GM23248 (cell line): ENCODE data around the gene RNF111. TPM values are rescaled to one million over a fixed set of nuclear protein-coding genes. Genes with fewer than 3 reads are reported as not detected.

Experiments used
- DNase-seq: peaks from one replicate; pipeline ENCODE4 v3.0.0-alpha.2; 2015
- H2AFZ ChIP-seq: fragments of 200-600 bp; sonication (generic); 2 replicates; pipeline ENCODE4 v1.6.1; 2016; ENCODE audit warnings: antibody characterized with exemption
- H3F3A ChIP-seq: fragments of 200-600 bp; sonication (generic); 2 replicates; pipeline ENCODE4 v1.6.1; 2016; ENCODE audit warnings: mild to moderate bottlenecking, antibody characterized with exemption, mixed run types; ENCODE audit not compliant: insufficient read depth
- H3K27ac ChIP-seq: fragments of 200-600 bp; sonication (generic); 2 replicates; pipeline ENCODE4 v1.5.1; 2016; ENCODE audit warnings: mild to moderate bottlenecking
- H3K27me3 ChIP-seq: fragments of 200-600 bp; sonication (generic); replicated peaks from 2 replicates; pipeline ENCODE4 v1.6.1; 2016; ENCODE audit warnings: mild to moderate bottlenecking; ENCODE audit not compliant: insufficient read depth
- H3K36me3 ChIP-seq: fragments of 200-600 bp; sonication (generic); 2 replicates; pipeline ENCODE4 v1.6.1; 2016; ENCODE audit warnings: low read depth, mild to moderate bottlenecking
- H3K4me1 ChIP-seq: fragments of 200-600 bp; sonication (generic); 2 replicates; pipeline ENCODE4 v1.6.1; 2016; ENCODE audit warnings: mild to moderate bottlenecking; ENCODE audit not compliant: insufficient read depth
- H3K4me2 ChIP-seq: fragments of 200-600 bp; sonication (generic); one replicate; pipeline ENCODE4 v1.6.1; 2016; ENCODE audit warnings: mild to moderate bottlenecking; ENCODE audit not compliant: unreplicated experiment
- H3K4me3 ChIP-seq: fragments of 200-600 bp; sonication (generic); 2 replicates; pipeline ENCODE4 v1.5.1; 2016; ENCODE audit warnings: mild to moderate bottlenecking
- H3K79me2 ChIP-seq: fragments of 200-600 bp; sonication (generic); 2 replicates; pipeline ENCODE4 v1.6.1; 2016; ENCODE audit warnings: mild to moderate bottlenecking; ENCODE audit not compliant: insufficient read depth
- H3K9ac ChIP-seq: fragments of 200-600 bp; sonication (generic); 2 replicates; pipeline ENCODE4 v1.6.1; 2016; ENCODE audit warnings: mild to moderate bottlenecking
- H3K9me2 ChIP-seq: fragments of 200-600 bp; sonication (generic); 2 replicates; pipeline ENCODE4 v1.6.1; 2016; ENCODE audit warnings: mixed run types, mild to moderate bottlenecking, moderate library complexity; ENCODE audit not compliant: insufficient read depth
- H3K9me3 ChIP-seq: fragments of 200-600 bp; sonication (generic); one replicate; pipeline ENCODE4 v1.6.1; 2017; ENCODE audit warnings: low read depth
- H4K20me1 ChIP-seq: fragments of 200-600 bp; sonication (generic); 2 replicates; pipeline ENCODE4 v1.6.0; 2016; ENCODE audit not compliant: insufficient read depth
- EZH2 ChIP-seq: fragments of 200-600 bp; sonication (generic); IDR thresholded peaks from 2 replicates; pipeline ENCODE4 v1.6.1; 2018; ENCODE audit warnings: antibody characterized with exemption, mild to moderate bottlenecking; ENCODE audit not compliant: insufficient read depth, poor library complexity, severe bottlenecking
- EZH2phosphoT487 ChIP-seq: fragments of 200-600 bp; sonication (generic); IDR thresholded peaks from 2 replicates; pipeline ENCODE4 v1.6.1; 2018; ENCODE audit warnings: antibody characterized with exemption, moderate library complexity, mild to moderate bottlenecking, low read depth; ENCODE audit not compliant: insufficient read depth
- WGBS, 2 experiments: methylation state at CpG; one replicate each; pipeline ENCODE4 v1.1.6; 2015 to 2017; ENCODE audit warnings: low lambda C conversion rate in 2 of 2, low coverage in 1 of 2; ENCODE audit errors: missing lambda C conversion rate in 2 of 2; 5-methylcytosine and 5-hydroxymethylcytosine counted together
- in situ Hi-C: fragments of 300-500 bp; cut with MboI; formaldehyde crosslinking; loops from 2 replicates; pipeline ENCODE4 v1.15.0; 2020
- polyA plus RNA-seq: library from polyadenylated mRNA; unstranded; fragments of >200 nt; fragmentation: Nextera tagmentation; extraction: Ambion mirVana; gene quantifications from 2 replicates; pipeline ENCODE4 v1.2.1, GENCODE V29; 2016
- total RNA-seq: library from RNA; depleted of rRNA; stranded (reverse); fragments of >200 nt; shearing (Covaris generic); gene quantifications from 2 replicates; pipeline ENCODE4 v1.2.3, GENCODE V29; 2014

RNF111 gene
- total and polyA plus RNA-seq, 2 experiments from 2014 or later, result 17.8 to 24.4 TPM

- Histone ChIP-seq H3K27ac (no peak overlapping the region), H4K20me1 (no peaks in the 10 kb centered on the region), H3K27me3 (no peaks in the 10 kb centered on the region), H3K9me3 (no peaks in the 10 kb centered on the region), H3K4me3 (no peak overlapping the region), H3K9ac (no peak overlapping the region), H3K79me2 (peaks cover 3% of the 10 kb centered on the region; the same call in 1 of the 2 replicates), H3K4me2 (no peak overlapping the region), H3K9me2 (no peaks in the 10 kb centered on the region), H3F3A (0 out of 2 replicates have a peak, but pooled peaks cover 13% of the 10 kb centered on the region), H3K36me3 (peaks cover 46% of the 10 kb centered on the region), H2AFZ (no peak overlapping the region), H3K4me1 (no peaks in the 10 kb centered on the region)
- no peak for TF ChIP-seq EZH2
- TF ChIP-seq EZH2phosphoT487, result no peak
- in situ Hi-C loops, result no loop called here
- no peak for DNase-seq
- 96 to 100% methylated on average over 1 of the region's 1 CpG for WGBS, 2 experiments
Measured at GRCh38 chr15:59074607-59075006, 87.1 kb downstream of the RNF111 start.

DNA sequence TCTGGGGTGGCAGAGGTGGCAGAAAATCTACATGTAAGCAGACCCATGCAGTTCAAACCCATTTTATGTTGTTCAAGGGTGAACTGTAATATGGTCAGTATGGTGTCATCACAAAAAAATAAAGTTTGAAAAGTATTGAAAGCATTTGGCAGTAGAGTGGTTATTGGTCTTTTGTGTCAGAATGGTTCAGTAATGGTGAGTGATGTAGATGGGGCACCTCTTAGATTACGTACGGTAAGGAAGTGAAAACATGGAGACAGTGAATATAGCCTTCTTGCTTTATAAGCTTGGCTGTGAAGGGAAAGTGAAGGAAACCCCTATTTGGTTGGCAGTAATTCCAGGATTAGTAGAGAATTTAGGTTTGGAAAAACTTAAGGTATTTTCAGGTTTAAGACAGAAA, 100.3 kb downstream of the RNF111 start:
- WGBS, 2 experiments, result 99 to 100% methylated on average over 2 of the region's 2 CpGs

DNA sequence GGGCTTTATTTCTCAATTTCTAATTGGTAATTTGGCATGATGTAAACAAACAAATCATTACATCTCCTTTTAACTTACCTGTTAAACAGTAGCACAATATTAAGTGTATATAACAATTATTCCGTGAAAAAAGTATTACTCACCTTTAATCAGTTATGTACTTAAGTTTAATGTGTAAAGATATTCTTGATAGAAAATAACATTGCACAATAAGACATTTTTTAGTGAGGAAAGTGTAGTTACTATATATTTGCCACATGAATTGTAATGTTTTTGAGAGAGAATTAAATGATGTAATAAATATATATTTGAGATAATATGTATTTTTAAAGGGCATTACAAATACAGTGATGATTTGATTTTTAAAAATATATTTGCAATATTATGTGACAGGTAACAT, 106.6 kb downstream of the RNF111 start:
- peaks cover 73% of the 10 kb centered on the region for H3K36me3 ChIP-seq
- TF ChIP-seq EZH2phosphoT487 (no peak), EZH2 (no peak)
- H3K4me2 ChIP-seq, result no peak overlapping the region
- H3F3A ChIP-seq, result peaks cover 6% of the 10 kb centered on the region; the same call in 1 of the 2 replicates
- H3K27me3 ChIP-seq, result no peaks in the 10 kb centered on the region
- no peaks in the 10 kb centered on the region for H3K9me3 ChIP-seq
- H3K9me2 ChIP-seq, result no peaks in the 10 kb centered on the region
- H3K27ac ChIP-seq, result no peak overlapping the region
- DNase-seq, result no peak
- no peaks in the 10 kb centered on the region for H4K20me1 ChIP-seq
- H3K79me2 ChIP-seq, result no peaks in the 10 kb centered on the region
- WGBS, 2 experiments, result 100% methylated on average over 1 of the region's 1 CpG
- H3K9ac ChIP-seq, result no peak overlapping the region
- no peaks in the 10 kb centered on the region for H3K4me1 ChIP-seq
- in situ Hi-C loops, result no loop called here
- no peak overlapping the region for H2AFZ ChIP-seq
- no peak overlapping the region for H3K4me3 ChIP-seq

More for the DNA sequence above, 100.3 kb downstream of the RNF111 start:
- H3F3A ChIP-seq, result no peaks in the 10 kb centered on the region; the same call in 1 of the 2 replicates
- H3K79me2 ChIP-seq, result peaks cover 4% of the 10 kb centered on the region; the same call in 1 of the 2 replicates
- H3K27ac ChIP-seq, result no peak overlapping the region
- H3K27me3 ChIP-seq, result no peaks in the 10 kb centered on the region
- no peaks in the 10 kb centered on the region for H3K9me3 ChIP-seq
- H3K4me2 ChIP-seq, result no peak overlapping the region
- in situ Hi-C loops, result no loop called here
- H3K4me1 ChIP-seq, result no peaks in the 10 kb centered on the region
- H4K20me1 ChIP-seq, result no peaks in the 10 kb centered on the region
- no peak overlapping the region for H3K4me3 ChIP-seq
- H2AFZ ChIP-seq, result no peak overlapping the region
- no peaks in the 10 kb centered on the region for H3K9me2 ChIP-seq
- TF ChIP-seq EZH2 (no peak), EZH2phosphoT487 (no peak)
- H3K9ac ChIP-seq, result no peak overlapping the region
- H3K36me3 ChIP-seq, result peaks cover 54% of the 10 kb centered on the region
- no peak for DNase-seq

DNA sequence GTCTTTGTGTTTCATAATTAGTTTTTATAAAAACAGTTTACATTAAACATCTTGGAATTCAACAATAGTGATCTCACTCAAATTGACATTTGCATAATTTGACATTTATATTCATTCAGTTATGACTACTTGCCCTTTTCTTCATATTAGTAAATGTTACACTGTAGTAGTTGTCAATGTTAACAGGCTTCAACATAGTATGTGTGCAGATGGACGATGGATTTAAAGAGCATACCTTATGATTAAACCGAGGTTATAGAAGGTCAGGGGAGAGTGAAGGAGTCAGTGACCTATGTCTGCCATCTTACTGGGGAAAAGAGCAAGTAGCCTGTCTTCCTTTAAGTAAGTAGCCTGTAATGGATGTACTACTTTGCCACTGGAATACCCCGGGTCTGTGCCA, 109.0 kb downstream of the RNF111 start:
- Histone ChIP-seq H3K79me2 (no peaks in the 10 kb centered on the region), H3K9ac (no peak overlapping the region), H2AFZ (no peak overlapping the region), H3K4me1 (no peaks in the 10 kb centered on the region), H4K20me1 (no peaks in the 10 kb centered on the region), H3F3A (0 out of 2 replicates have a peak, but pooled peaks cover 6% of the 10 kb centered on the region), H3K9me2 (no peaks in the 10 kb centered on the region), H3K36me3 (peaks cover 52% of the 10 kb centered on the region), H3K4me2 (no peak overlapping the region), H3K9me3 (no peaks in the 10 kb centered on the region), H3K4me3 (no peak overlapping the region), H3K27me3 (no peaks in the 10 kb centered on the region), H3K27ac (no peak overlapping the region)
- in situ Hi-C loops, result no loop called here
- TF ChIP-seq EZH2phosphoT487 (no peak), EZH2 (no peak)
- 85% methylated on average over 3 of the region's 3 CpGs for WGBS, 2 experiments
- no peak for DNase-seq
